UCSD-AML1 (cell line): ENCODE data around the gene NFASC.

Source experiments
- DNase-seq: peaks from one replicate; lab custom pipeline; 2025; ENCODE audit not compliant: unreplicated experiment; lab: John Stamatoyannopoulos, UW

The NFASC gene

DNA sequence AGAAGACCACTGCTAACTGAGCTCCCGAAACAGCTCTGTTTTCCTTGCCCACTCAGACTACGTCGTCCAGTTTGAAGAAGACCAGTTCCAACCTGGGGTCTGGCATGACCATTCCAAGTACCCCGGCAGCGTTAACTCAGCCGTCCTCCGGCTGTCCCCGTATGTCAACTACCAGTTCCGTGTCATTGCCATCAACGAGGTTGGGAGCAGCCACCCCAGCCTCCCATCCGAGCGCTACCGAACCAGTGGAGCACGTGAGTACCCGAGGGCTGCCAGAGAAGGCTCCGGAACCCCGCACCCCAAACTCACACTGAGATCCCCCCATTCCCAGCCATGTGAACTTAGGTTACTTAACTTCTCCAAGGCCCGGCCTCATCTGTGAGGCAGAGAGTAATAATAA is 108.6 kb downstream of the NFASC start:
- no peak for DNase-seq

DNA sequence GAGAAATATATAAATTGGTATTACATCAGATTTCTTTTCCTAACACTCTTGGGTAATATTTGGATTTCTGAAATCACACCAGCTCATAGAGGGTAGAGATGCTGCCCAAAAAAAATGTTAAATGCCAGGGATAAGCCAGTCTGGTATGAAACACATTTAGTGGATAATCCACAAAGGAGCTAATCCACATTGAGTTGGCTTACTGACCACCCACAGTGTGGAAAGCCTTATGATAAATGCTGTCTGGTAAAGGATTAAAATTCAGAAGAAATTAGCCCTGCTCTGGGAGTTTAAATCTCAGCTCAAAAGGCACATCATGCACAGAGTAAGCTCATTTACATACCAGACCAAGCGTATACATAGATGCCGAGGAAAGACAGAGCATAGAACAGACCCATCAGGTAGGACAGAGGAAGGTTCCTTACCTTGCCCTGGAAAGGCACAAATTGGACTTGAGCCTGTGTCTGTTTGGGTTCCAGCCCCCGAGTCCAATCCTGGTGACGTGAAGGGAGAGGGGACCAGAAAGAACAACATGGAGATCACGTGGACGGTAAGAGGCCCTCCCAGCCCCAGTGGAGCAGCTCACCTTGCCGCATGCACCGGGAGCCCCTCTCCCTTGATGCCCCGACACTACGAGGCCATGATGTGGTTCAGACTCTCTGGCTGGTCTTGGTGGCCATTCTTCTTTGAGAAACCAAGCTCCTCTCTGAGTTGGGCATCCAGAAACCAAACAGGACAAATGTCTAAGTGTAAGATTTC is 109.4 kb downstream of the NFASC start:
- no peak for DNase-seq

DNA sequence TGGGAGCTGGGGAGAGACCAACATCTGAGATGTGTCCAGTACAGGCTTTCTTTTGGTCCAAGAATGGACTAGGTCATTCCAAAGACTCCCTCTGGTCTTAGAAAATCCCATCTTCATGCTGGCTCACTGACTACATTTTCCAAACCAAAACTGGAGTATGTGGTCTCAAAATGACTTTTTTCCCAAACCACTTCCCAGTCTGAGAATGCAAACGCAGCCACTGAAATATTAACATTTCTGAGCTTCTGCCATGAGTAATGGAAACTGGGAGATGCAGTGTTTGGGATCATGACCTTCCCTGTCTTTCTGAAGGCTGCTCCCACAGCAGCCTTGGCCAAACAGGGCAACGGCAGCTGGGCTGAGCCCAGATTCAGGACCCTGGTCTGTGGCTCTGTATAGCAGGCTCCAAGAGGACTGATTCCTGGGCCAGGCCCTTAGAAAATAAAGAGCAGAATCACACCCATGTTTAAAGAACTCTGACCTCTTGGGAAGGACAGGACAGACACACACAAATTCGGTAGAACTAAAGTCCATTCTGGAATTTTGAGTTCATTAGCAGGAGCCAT is 110.3 kb downstream of the NFASC start:
- DNase-seq, result no peak

DNA sequence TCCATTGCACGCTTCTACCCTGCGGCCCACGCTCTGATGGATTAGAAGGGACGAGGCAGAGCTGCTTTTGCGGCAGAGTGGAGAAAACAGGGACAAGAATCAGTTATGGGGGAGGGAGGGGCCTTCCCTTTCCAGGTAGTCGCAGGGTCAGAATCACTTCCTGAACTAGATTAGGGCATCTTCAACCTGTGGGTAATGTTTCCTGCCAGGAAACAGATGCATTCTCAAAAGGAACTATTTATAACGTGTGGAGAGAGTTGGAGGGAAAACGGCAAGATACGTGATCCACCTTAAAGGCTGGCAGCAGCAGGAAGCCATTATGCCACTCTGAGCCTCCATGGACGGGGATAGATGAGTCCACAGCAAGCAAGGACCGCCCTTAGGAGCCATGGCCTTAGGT is 112.5 kb downstream of the NFASC start:
- peak; percentile 69 for DNase-seq

DNA sequence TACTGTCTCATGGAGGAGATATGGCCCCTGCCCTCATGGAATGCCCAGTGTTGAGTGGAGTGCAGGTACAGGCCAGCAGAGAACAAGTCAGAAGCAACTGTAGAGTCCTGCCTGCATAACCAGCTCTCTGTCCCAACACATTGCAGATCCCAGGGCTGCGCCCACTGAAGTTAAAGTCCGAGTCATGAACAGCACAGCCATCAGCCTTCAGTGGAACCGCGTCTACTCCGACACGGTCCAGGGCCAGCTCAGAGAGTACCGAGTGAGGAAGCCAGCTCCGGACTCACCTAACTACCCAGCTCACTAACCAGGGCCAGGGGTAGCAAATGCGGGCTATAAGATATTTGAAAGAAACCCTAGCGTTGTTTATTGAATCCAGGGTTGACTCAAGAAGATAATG is 113.2 kb downstream of the NFASC start:
- DNase-seq, result no peak

DNA sequence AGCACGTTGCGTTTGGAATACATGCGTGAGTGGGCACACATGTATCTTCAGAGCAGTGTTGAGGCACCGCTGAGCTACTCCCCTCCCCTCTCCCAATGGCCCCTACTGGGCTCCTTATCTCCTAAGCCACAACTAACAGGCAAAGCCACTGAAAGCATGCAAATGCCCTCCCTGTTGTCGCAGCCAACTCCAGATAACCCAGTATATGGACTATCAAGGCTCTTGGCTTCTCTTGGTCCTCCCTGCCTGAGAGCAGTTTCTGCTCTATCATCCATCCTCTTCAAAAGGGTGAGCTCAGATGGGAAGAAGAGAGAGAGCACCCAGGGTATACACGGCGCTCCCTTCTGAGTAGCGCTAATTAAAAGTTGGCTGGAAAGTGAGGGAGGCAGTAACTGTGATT is 113.8 kb downstream of the NFASC start:
- no peak for DNase-seq

DNA sequence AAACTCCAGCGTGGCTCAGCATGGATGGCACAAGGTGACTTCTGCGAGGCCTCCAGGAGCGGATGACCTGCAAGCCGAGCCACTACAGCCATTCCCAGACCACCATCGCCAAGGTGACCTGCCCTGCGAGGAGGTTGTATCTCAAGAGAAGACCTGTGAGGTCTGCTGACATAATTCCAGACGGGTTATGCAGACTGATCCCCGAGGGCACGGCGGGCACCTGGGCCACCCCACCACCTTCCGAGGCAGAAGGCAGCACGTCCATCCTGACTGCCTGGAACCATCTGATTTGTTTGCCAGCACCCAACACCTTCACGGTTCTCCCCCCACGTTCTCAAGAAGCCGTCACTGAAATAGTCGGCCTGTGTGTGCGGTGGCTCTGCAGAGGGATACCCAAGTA is 115.5 kb downstream of the NFASC start:
- DNase-seq, result no peak

DNA sequence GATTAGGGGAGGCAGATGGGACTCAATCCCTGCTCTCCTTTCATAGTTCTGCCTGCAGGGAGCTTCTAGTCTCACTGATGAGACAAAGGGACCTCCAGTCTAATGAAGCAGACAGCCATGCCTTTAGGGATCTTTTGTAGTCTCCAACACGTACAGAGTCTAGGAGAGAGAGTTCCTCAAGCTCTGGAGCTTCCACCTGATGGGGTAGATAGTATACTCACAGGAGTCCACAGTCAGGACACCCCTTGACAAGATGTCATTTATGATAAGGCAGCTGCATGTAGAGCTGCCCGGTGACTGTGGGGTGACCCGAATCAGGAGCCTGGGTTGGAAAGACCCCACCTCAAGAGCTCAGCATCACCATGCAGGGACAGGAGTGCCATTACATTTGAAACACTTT is 117.0 kb downstream of the NFASC start:
- DNase-seq, result no peak

DNA sequence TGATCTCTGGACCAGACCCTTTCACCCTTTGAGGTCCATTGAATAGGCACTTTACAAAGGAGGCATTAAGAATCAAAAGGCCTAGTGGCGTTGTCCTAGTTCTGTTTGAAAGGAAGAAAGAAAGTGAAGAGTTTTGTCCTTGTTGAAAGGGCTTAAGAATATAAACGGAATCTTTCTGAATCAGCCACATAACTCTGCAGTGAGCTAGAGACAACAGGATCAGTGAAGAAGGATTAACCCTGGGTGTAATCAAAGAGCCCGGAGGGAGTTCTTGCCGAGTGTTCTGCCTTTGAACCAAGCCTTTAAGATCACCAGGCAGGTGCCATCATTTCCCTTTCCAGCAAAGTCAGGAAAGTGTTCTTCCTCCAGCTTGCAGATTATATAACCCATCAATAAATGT is 117.5 kb downstream of the NFASC start:
- DNase-seq, result no peak

DNA sequence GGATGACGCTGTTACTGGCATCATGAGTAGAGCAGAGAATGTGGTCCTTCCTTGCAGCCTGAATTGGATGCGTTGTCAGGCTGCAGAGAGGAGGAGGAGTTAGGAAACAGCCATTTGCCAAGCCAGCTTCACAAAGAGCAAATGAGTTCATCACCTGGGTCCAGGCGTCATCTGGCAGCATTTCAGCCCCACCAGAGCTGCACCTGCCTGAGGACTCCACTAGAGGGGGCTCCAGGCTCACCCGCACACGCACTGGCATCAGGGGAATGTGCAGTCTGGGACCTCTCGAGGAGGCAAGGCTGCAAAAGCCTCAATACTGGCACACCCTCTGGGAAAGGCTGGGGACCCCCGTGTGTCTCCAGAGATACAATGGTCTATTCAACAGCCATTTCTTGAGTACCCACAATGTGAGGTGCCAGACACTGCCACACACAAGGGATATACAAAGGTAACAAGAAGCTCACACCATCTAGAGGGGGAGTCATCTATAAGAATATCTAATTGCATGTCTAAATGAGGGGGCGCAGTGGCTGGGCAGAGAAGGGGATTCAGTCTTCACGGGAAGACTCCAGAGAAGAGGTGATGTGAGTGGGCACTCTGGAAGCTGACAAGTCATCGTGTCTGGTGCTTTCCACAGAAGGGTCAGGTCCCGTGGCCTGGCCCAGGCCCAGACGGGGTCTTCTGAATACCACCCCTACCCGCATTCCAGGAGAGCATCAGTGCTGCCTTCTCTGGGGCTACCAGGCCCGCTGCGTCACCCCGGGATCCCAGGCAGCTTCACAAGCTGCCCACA is 118.8 kb downstream of the NFASC start:
- peak; percentile 75 for DNase-seq

DNA sequence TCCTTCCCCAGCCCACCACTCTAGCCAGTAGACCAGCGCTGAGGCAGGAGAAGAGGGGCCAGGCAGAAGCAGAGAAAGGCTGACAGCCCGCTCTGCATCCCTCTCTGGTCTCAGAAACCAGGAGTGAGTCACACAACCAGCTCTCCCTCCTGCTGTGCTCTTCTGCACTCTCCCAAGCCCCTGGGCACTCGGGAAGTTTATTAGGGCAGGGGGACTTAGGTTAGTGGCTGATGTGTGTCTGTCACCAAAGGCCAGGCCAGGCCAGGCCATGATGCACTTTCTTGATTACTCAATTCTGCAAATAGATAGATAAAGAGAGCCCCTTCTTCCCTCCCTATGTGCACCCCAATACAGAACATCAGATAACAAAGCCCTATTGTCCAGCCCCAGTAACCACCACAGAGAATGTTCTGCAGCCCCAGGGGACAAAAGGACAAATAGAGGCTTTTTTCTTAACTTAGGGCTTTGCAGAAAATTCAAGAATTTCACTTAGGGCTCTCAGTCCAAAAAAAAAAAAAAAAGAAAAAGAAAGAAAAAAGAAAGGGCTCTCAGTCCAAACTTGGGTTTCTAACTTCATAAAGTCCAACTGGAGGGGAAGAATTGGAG is 119.5 kb downstream of the NFASC start:
- DNase-seq, result no peak

DNA sequence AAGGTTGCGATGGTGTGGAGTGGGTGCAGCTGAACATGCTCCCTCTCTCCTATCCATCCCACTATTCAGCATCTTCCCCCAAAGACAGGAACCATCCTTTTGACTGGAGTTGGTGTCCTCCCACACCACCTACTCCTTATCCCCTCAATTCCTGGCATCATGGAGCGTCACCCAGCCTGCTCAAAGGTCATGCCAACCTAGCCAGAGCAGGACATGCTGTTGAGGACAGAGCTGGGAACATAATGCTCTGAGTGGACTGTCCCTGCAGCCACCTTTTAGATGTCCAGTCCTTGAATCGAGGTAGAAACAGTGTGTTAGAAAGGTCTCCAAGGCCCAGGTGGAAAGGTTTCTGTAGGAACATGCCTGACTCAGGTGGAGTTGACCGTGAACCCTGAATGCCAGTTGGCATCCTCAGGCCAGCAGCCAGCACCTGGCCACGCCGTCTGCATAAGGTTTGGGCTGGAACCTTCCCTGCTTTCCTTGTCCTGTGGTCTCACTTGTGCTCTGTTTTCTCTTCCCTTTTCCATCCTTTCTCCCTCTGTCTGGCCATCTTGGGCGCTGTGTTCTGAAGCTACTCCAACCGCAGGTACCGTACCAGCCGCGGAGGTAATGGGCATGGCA is 120.2 kb downstream of the NFASC start:
- DNase-seq, result no peak

DNA sequence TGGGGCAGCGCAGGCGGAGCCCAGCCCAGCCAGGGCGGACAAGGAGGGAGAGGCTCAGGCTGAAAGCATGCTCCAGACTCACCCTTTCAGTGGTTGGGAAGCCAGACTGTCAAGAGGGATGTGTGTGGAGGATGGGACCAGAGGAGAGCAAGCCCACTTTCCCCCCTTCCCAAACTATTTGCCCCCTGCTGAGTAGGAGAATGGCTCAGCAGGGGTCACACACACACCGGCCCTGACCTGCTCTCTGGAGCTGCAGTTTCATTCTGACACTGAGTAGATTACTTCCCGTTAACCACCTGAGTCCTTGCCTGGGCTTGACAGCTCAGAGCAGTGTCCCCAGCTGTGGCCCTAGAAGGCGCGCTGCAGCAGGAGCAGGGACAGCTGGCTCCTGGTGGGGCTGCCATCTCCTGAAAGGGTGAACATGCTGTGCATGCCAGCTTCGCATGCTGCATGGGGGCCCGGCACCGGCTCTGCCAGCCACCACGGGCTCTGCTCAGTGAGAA is 120.7 kb downstream of the NFASC start:
- DNase-seq, result no peak

DNA sequence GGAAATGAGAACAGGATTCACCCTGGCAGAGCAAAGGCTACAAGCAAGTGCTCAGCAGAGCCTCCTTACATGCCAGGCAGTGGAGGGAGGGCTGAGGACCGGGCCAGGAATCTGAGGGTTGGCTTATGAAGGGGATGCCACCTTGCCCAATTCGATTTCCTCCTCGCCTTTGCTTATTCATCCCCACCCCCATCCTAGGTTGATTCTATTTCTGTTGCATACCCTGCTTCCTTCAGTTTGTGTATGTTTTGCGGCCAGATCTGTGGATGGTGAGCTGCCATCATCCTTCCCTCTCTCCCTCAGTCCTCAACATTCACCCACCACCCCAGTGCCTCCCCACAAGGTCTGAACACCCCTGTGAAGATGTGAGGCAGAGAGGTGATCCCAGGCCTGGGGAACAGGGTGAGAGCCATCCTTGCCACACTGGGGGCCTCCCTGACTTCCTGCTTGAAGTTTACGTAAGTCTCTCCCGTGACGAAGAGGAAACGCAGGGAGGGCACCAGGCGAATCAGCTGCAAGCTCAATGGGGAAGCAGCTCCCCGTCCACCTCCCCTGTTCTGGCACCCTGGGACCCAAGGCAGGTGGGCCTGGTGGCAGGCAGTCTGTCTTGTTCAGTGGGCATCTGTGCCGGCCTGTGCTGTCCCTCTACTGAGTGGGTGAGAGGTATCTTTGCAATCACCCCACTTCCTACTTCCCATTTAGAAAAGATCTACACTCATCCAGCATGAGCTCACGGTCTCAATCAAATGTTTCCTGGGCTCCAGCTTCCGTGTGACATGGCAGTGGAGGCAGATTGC is 121.7 kb downstream of the NFASC start:
- DNase-seq, result peak; percentile 62

DNA sequence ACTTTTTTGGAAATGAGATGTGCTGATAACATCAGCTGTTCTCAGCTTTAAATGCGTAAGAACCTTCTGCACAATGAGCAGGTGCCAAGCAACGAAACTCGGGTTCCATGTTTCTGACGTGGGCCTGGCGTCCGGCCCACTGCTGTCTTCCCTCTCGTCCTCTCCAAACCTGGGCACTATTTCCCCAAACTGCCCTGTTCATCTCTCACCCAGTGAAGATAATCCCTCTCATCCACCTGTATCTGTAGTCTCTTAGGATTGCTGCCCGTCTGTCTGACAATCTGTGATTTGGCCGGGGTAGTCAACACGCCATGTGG is 122.3 kb downstream of the NFASC start:
- no peak for DNase-seq

DNA sequence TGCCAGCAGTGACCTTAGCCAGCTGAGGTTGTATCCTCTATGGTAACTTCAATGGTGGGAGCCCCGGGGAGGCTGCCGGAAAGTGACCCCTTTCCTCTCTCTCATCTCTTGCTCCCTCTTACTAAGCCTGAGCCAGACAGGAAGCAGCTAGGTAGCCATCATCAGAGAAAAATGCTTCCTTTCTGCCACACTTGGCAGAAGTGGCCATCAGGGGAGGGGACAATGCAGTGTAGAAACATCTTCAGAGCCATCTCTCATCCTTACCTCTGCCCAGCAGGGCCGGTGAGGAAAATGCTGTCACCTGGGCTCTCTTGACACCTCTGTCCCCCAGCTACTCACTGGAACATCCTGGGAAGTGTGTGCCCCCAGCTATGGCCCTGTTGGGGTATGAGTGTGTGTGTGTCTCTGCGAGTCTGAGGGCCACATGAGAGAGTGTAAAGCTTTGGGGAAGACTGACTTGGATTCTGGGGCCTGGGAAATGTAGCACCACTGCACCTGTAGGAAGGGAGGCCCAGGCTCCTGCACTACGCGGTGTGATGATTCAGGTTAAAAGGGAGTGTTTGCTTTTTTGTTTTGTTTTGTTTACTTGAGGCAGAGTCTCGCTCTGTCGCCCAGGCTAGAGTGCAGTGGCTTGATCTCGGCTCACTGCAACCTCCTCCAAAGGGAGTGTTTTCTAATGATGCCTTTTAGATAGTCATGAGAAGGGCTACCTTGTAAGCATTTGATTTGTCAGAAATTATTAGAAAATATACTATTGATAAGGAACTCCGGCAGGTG is 123.6 kb downstream of the NFASC start:
- DNase-seq, result no peak

DNA sequence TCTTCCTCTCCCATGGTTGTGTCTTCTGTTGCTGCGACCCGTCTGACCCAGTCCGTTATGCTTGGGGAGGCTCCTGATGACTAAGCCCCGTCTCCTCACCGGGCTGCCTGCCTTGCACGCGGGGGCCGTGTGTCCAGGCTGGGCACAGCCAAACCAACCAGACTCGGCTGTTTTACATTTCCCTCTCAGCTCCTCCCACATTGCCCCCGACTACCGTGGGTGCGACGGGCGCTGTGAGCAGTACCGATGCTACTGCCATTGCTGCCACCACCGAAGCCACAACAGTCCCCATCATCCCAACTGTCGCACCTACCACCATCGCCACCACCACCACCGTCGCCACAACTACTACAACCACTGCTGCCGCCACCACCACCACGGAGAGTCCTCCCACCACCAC is 126.3 kb downstream of the NFASC start:
- DNase-seq, result no peak

DNA sequence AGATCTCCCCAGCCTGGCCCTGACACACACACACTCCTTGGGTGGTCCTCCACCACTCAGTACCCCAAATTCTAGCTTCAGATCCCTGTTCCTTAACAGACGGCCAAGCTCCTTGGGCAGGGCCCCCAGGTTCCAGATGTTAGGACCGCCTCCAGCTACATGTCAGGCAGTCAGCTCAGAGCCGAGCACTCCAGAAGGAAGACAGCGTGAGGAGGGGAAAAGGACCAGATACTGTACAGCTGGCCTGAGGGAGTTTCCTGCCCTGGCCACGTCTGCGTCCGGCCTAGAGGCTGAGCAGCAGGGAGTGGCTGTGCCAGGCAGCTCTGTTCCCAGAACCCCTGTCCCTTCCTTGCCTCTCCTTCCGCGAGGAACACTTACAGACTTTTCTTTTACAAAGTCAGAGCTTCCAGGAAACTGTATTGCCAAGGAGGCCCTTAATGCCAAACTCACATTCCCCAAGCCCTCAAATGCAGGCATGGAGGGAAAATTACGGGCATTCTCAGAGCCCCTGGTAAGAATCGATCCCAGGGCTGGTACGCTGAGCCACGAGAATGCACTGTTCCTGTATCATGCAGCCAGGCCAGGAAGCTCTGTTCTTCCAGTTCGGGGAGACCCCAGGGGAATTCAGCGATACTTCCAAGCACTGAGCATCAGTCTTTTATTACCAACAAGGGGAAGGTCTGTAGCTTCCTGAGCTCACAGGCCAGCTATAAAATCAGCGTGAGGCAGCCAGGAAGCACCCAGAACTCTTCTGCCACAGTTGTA is 127.1 kb downstream of the NFASC start:
- peak; percentile 72 for DNase-seq

DNA sequence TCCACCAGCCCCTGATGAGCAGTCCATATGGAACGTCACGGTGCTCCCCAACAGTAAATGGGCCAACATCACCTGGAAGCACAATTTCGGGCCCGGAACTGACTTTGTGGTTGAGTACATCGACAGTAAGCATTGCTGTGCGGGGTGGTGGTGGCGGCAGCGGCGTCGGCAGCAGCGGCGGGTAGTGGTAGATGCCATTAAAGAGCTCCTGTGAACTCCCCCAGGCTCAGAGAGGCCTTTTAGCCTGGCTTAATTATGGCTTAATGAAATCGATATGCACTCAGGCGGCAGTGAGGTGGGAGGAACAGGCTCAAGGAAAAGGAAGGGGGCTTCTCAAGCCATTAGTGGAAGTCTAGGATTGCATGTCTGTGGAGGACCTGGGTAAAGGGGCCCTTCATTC is 130.5 kb downstream of the NFASC start:
- DNase-seq, result no peak
